GM21515 (cell line): Measurements from ENCODE around the gene KMT2B.
"Not testable (repeated sequence)": the region's sequence is repeated elsewhere in the genome, so short reads cannot be mapped to it uniquely, and the experiment has no call there.

Experiments used
- ATAC-seq: cut with Tn5 transposase; IDR thresholded peaks from one replicate; pipeline ENCODE4 v1.9.1; 2021; ENCODE audit not compliant: unreplicated experiment

Gene KMT2B

GRCh38 chr19:35755550-35756376 lies 38.0 kb downstream of the KMT2B start:
- no peak for ATAC-seq

- no peak for ATAC-seq
These were observed 38.8 kb downstream of the KMT2B start, which contains the start of gene HSPB6 for GRCh38 chr19:35756377-35757230. Gene HSPB6 (minus strand): TSS chr19:35757029. CDS start chr19:35757008, 21 bp downstream.

GRCh38 chr19:35757231-35757748 lies 39.5 kb downstream of the KMT2B start:
- no peak for ATAC-seq

GRCh38 chr19:35757749-35758608 lies 40.2 kb downstream of the KMT2B start, which contains the start of gene PROSER3:
Gene PROSER3 (plus strand): TSS chr19:35758176. CDS start chr19:35758216, 40 bp downstream.
- peak; percentile 91 for ATAC-seq

GRCh38 chr19:35759697-35760096 lies 41.9 kb downstream of the KMT2B start:
- ATAC-seq = no peak

GRCh38 chr19:35760711-35761349 lies 43.0 kb downstream of the KMT2B start:
- ATAC-seq = no peak

- no peak for ATAC-seq
These were observed 46.9 kb downstream of the KMT2B start for GRCh38 chr19:35764432-35765315.

- no peak for ATAC-seq
These were observed 48.8 kb downstream of the KMT2B start for GRCh38 chr19:35766571-35767104.

- ATAC-seq = no peak
These were observed 49.7 kb downstream of the KMT2B start for GRCh38 chr19:35767288-35768081.

- no peak for ATAC-seq
These were observed 50.2 kb downstream of the KMT2B start for GRCh38 chr19:35768082-35768421.

GRCh38 chr19:35772362-35772761 lies 54.6 kb downstream of the KMT2B start:
- not testable (repeated sequence) for ATAC-seq

GRCh38 chr19:35773020-35773806 lies 55.4 kb downstream of the KMT2B start:
- ATAC-seq = no peak

- ATAC-seq = no peak
These were observed 56.7 kb downstream of the KMT2B start for GRCh38 chr19:35774274-35775045.

- no peak for ATAC-seq
These were observed 57.2 kb downstream of the KMT2B start for GRCh38 chr19:35775046-35775297.

GRCh38 chr19:35775298-35776101 lies 57.7 kb downstream of the KMT2B start, which contains the start of gene ARHGAP33:
Gene ARHGAP33 (plus strand): TSS chr19:35775564. CDS start chr19:35775659, 95 bp downstream.
- ATAC-seq = peak; percentile 91
